HG03460 (cell line): ENCODE data around the gene POC1A.
A peak's percentile ranks its signal among the peaks of the same experiment; 100 is the strongest.
"Not testable (repeated sequence)": the region's sequence is repeated elsewhere in the genome, so short reads cannot be mapped to it uniquely, and the experiment has no call there.

Experiments
- ATAC-seq: cut with Tn5 transposase; IDR thresholded peaks from one replicate; pipeline ENCODE4 v1.9.1; 2021; ENCODE audit not compliant: unreplicated experiment

The POC1A gene

DNA sequence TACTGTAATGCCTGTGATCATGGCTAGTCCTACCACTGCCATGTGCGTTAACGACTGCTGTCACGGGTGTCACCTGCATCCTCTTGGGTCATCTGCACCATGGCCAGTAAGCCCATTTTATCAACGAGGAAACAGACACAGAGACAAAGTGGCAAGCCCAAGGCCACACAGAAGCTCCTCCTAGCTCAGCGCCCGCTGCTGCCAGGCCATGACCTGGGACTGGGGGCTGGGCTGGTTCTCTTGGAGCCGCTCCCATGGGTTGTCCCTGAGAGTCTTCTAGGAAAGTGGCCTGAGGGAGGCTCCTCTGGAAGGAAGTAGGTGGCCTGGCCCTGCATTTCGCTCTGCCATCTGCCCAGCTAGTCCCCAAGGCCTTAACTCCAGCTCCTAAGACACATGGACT is 102.8 kb downstream of the POC1A start:
- ATAC-seq: no peak

DNA sequence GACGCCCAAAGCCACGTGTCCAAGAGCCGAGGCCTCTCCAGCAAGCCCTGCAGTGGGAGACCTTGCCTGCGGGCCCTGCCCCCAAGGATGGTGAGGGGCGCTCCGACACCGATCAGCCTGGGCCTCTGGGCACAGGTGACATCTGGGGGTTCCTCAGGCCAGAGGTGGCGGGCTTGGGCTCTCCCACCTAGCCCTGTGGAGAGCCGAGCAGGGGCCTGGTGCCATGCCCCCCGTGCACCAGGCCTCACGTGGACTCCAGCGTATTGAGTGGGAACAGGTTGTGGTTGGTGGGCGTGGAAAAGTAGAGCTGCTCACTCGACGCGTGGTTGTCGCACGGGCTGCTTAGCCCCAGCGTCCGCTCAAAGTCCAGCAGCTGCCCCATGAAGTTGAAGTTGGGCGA is 103.7 kb downstream of the POC1A start:
- no peak for ATAC-seq

DNA sequence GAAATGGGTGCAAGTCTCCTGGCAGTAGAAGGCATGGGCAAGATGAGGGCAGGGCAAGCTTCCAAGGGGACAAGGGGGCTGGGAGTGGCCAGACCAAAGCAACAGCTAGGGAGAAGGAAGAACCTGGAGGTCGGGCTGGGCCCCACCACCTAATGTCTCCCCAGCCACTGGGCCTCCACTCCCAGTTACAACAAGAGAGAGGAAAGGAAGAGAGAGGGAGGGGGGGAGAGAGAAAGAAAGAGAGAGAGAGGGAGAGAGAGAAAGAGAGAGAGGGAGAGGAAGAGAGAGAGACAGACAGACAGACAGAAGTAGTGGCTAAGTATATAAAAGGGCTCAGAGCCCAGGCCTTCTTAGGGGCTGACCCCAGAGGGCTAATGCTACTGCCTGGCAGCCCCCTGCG is 104.7 kb downstream of the POC1A start:
- ATAC-seq: no peak

DNA sequence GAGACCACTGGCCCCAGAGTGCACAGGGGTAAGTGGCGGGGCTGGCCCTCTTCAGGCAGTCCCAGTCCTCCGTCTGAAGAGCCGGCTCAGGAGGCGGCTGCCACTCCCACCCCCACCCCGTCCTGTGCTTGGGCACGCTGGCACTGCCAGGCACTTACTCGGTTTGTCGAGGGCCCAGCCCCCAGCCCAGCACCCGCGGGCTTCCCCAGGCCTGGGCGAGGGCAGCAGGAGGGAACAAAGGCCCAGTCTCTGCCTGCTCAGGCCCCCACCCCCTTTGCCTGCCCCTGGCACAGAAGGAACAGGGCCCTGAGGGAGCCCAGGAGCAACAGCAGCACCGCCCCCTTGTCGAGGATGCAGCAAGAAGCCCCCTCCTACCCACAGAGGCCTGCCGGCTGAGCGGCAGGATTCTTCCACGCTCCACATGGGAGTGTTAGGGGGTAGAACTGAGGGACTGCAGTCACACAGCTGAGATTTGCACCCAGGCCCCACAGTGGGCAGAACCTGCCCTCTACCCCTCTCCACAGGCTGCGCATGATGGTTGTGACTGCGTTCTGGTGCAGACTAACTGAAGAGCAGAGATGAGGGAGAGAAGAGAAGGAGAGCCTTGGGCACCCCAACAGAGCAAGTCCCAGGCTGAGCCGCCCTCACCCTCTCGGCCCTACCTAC is 106.8 kb downstream of the POC1A start:
- ATAC-seq: no peak

DNA sequence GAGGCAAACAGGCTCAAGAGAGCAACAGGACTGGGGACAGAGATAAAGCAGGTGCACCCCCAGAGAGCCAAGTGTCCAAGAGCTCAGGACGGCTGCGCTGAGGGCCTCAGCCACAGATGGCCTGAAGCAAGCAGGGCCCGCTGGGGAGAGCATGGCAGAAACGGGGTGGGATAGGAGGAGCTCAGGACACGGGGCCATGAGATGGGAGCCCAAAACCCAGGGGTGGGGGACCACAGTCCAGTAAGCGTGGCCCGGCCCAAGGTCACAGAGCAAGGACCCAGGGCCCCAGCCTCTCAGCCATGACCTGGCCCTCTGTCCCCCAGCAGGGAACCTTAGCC is 107.4 kb downstream of the POC1A start:
- ATAC-seq: no peak

DNA sequence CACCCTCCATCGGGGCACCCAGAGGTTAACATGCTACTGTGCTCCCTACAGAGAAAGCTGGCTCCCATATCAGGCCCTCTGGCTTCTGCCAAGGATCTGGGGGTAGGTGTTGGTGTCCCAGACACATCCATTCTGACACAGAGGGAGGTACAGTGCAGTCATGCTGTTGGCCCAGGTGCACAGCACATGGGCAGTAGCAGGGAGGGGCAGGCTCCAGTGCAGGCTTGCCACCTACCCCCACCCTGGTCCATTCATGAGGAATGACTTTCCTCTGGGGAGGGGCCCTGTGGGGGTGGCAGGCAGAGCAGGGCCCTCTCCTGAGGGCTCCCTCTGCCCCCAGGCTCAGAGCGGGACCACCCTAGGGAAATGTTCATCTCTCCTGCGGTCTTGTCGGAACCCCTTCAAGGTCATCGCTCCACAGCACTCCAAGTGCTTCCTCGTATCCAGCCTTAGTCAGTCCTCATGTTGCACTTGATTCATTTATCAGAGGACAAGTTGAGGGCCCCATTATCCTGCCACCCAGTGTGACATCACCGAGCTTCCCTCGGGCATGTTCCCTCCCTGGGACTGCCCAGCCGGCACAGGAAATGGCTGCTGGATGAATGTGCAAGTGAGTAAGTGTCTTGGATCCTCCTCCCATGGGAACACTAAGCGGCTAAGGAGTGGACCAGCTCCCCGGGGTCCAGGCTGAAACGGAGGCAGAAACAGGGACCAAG is 107.9 kb downstream of the POC1A start:
- no peak for ATAC-seq

DNA sequence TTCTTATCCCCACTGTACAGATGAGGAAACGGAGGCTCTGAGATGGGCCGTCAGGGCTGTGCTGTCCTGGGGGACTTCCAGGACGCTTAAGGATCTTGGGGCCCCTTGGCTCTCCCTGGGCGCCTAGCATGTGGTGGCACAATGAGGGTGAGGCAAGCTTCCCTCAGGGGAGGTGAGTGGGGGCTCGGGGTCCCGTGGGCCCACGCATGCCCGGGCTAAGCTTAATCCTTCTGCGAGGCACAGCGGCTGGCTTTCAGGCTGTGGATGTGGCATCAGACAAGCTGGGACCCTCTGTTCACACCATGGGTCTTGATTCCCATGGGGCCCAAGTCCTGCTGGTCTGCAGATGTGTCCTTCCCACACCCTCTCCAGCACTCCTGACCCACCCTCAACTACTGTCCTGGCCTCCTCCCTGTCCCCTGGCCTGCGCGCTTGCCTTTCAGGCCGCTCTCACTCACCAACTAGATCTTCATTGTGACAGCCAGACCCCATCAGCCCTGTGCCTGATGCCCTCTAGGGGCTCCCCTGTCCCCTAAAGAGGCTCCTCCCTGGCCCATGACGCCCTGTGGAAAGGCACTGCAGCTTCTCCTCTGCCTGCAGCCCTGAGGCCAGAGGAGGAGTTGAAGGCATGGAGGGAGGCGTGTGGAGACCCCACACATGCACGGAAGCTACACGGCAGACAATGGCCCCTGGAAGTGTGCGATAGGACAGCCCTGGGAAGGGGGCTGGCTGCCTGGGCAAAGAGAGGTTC is 109.2 kb downstream of the POC1A start:
- no peak for ATAC-seq

DNA sequence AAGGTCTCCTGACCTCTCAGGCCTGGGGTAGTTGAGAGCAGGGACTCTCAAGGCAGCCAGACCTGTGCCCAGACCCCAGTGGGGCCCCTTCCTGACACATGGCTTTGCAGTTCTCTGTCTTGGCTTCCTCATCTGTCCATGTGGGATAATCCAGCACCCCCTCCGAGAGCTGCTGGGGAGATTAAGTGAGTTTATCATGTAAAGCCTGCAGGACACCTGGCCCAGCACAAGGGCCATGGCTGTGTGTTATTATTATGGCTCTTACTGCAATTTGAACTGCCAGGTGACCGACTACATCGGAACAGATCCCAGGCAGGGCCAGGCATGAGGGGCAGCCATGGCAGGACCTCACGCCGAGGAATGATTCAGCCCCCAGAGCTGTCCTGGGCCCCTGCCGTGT is 110.5 kb downstream of the POC1A start:
- ATAC-seq: no peak

DNA sequence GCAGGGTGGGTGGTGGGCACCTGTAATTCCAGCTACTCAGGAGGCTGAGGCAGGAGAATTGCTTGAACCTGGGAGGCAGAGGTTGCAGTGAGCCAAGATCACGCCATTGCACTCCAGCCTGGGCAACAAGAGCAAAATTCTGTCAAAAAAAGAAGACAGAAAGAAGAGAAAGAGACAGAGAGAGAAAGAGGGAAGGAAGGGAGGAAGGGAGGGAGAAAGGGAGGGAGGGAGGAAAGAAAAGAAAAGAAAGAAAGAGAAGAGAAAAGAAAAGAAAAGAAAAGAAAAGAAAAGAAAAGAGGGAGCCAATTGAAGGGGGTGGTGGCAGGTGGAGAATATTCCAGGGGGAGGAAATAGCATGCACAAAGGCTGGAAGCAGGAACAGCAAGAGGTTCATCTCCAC is 111.2 kb downstream of the POC1A start:
- ATAC-seq: not testable (repeated sequence)

DNA sequence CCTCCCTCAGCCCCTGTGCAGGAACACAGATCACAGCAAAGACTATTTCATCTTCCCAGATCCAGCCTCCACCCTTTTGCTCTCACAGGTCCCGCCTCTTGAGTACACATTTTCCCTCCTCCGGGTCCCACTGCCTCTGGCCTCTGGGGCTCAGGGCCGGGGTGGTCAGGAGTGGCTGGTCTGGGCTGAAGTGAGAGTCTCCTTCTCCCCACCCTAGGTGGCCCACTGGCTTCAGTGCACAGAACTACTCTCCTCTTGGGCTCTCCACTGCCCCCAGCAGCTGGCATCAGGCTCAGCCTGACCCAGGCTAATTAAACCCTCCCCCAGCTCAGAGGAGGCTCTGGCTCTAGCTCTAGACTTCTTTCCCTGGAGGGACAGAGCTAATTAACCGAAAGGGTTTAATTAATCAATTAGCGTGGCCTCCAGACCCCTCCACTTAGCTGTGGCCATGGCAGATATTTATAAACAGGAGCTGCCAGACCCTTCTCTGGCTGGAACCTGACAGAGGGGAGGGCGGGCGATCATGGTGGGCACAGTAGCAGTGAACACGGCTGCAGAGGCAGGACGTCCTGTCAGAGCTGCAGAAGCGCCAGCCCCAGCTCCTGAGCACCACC is 113.0 kb downstream of the POC1A start:
- no peak for ATAC-seq

DNA sequence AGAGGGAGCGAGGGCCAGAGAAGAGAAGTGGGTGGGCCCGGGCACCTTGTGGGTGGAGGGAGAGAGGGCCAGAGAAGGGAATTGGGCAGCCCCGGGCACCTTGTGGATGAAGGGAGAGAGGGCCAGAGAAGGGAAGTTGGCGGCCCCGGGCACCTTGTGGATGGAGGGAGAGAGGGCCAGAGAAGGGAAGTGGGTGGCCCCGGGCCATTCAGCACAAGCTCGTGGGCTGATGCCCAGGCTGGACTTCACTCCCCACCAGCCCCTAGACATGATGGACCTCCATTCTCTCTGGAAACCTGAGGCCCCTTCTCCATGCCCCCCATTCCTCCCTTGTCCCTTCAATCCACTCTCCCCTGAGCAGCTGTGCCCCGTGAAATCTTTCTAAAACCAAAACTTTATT is 113.6 kb downstream of the POC1A start:
- ATAC-seq: no peak

DNA sequence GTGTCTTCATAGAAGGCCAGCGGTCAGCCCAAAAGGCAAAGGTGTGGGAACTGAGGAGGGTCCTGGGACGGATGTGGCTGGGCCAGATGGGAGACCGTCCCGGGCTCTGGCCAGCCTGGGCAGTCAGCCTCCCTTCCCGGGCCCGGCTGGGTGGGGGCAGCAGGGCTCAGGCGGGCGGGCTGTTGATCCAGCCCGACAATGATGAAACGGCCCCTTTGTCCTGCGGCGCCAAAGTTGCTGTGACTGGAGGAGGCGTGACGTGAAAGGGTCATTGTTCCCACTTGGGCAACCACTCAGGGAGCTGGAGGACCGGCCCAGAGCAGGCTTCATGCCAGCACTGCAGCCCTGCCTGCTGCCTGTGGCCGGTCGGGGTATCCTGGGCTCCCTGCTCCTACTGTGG is 114.4 kb downstream of the POC1A start:
- no peak for ATAC-seq

DNA sequence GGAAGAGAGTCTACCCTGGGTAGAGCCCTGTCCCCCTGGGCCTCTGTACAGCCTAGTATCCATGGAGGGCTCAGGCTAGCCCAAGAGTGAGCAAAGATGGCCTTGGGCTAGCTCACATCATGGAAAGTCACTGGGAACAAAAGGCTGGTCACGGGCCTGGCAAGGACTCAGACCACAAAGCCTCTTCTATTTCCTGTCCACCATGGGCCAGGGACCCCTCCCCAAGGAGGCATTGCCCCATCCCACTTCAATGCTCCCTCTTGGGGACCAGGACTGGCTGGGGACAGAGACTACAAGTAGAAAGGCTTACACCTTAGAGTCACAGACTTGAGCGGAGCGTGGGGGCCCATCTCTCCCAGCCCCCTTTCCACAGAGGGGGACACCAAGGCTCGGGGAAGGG is 114.8 kb downstream of the POC1A start:
- ATAC-seq: no peak

DNA sequence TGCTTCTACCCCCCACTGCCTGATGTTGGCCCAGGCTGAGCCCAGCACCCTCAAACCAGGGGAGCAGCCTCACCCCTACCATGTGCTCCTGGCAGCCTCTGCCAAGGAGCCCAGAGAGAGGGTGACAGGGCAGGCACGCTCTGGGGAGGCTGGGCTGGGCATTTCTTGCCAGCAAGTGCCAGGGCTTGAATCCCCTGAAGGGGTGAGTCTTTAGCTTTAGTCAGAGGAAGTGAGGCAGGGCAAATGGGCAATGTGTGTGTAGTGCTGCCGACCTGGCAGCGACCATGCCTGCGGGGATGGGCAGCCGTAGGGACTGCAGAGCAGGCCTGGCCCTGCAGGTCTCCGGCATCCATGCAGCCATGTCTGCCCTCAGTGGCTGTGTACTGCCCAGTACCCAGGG is 116.0 kb downstream of the POC1A start:
- no peak for ATAC-seq

DNA sequence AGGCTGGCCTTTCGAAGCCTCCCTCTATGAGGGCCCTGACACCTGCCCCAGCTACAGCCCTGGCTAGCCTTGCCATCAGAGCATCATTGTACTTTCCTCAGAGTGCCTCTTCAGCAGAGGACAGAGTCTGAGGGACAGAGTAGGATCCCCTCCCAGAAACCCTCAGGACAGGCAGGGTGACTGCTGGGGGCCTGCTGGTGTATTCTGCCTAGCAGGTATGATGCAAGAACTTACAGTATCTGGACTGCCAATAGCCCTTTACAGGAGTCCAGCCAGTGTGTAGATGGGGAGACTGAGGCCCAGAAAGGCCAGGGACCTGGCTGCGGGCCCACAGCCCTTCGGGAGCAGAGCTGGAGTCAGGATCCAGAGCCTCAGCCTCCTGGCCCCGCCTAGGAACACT is 116.9 kb downstream of the POC1A start:
- ATAC-seq: no peak

DNA sequence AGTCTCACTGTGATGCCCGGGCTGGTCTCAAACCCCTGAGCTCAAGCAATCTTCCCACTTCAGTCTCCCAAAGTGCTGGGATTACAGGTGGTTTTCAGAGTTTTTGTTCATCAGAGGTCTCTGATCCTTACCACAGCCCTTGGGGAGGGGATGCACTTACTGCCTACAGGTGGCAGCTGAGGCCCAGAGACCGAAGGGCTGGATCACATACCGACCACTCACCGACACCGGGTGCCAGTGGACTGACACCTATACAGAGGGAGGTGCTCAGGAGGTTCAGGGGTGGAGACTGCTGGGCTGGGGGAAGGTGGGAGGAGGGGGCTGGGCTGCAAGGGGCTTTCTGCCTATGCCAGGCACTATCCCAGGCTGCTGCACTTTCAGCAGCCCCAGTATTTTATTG is 117.4 kb downstream of the POC1A start:
- ATAC-seq: no peak

DNA sequence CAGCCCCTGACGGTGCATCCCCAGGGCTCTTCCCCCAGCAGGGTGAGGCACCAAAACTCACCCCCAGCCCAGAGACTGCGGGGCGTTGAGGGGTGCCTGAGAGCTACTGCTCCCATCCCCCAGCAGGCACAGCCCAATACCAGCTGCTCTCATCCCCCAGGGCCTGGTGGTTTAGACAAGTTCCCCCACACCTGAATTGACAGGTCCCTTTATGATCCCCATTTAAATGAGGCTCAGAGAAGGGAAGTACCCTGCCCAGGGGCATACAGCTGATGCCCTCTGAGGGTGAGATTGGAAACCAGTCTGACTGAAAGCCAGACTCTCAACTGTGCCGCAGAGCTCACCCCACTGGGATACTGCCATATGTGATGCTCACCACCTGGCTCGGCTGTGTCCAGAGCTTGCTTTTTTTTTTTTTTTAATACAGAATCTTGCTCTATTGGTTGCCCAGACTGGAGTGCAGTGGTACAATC is 118.0 kb downstream of the POC1A start:
- ATAC-seq: peak; percentile 76

DNA sequence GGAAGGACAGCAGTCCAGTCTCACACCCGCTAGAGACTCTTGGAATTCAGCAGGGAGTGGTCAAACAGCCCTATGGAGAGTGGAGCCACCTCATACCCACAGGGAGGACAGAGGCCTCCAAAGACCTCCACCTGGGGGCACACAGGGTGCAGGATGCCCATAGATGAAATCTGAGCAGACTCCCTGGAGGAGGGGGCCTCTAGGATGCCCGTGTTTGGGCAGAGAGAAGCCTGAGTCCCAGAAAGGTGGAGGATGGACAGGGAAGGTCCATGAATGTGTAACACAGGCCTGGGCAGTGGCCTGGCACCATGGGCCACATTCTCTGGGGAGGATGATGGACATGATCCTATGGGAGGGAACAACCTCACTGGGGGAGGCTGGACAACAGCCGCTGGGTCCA is 119.6 kb downstream of the POC1A start:
- ATAC-seq: no peak

DNA sequence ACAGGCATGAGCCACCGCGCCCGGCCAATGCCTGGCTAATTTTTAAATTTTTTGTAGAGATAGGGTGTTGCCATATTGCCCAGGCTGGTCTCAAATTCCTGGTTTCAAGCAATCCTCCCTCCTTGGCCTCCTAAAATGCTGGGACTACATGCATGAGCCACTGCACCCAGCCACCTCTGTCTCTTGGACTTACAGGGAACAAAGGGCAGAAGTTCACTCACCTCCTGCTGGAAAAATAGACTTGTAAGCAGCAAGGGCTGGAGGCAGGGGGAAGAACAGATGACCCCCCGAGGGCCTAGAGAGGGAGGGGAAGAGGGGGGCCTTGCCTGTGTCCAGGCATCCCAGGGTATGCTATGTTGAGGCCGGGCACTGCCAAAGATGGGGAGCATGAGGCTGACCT is 120.0 kb downstream of the POC1A start:
- no peak for ATAC-seq

DNA sequence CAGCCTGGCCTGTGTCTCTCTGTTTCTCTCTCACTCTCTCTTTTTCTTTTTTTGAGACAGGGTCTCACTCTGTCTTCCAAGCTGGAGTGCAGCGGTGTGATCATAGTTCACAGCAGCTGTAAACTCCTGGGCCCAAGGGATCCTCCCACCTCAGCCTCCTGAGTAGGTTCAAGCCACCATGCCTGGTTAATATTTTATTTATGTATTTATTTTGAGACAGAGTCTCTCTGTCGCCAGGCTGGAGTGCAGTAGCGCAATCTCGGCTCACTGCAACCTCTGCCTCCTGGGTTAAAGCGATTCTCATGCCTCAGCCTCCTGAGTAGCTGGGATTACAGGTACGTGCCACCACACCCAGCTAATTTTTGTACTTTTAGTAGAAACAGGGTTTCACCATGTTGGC is 120.5 kb downstream of the POC1A start:
- ATAC-seq: not testable (repeated sequence)

DNA sequence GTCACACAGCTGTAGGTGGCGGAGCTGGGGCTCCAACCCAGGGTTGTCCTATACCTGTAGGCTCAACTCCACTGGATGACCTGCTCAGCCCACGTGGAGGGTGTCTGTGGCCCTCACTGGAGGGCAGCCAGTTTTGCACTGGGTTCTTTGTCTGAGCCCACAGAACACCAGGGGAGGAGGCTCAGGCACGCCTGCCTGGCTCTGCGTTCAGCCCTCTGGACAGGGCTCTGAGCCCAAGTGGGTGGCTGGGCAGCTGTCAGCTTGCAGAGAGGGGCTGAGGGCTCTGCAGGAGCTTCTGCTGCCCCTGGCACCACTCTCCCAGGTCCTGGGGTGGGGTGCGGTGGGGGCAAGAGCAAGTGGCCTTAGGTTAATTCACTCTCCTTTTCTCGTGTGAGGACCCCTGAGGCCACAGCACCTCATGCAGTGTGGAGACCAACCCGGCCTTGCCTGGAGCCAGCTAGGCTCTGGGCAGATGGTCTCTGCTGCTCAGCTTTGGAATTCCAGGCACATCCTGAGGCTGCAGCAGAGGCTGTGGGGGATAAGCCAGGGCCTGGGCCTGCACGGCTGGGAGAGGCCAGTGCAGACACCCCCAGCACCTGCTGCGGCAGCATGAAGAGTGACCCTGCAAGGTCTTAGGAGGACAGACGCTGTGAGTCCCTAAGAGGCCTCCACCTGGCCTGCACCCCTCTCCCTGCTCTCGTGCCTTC is 121.4 kb downstream of the POC1A start:
- ATAC-seq: no peak
